ENCODE results near the gene PPP2R1B.

DNA sequence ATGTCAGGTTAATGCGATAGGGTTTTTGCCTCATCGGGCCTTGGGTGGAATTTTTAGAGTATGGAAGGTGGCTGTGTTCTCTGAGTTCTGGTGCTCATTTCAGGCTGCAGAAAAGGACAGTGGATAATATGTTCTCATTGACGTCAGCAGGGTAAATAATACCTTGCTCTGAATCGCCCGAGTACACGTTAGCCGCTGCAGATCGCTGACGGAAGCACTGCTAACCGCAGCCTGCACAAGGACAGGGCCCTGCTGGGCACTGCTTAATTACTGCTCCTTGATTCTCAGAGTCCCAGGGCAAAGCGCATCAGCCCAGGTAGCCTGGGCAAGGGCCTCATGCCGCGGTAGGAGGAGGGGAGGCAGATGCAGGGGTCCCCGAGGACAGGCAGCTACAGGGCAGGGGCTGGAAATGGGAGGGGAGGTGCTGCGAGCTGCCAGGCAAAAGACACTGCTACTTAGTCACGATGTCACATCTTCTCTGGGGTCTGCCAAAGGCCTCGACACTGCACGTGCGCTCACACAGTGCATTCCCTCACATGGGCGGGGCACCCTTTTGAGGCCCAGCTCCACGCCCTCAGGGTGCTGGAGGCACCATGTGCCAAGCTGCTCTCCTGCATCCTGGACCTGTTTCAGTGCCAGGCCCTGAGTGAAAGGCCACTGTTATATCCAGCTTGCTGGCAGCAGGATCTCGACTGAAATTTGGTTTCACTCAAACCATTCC is 35.2 kb downstream of the PPP2R1B start:
- TF ChIP-seq, protein P1, sequence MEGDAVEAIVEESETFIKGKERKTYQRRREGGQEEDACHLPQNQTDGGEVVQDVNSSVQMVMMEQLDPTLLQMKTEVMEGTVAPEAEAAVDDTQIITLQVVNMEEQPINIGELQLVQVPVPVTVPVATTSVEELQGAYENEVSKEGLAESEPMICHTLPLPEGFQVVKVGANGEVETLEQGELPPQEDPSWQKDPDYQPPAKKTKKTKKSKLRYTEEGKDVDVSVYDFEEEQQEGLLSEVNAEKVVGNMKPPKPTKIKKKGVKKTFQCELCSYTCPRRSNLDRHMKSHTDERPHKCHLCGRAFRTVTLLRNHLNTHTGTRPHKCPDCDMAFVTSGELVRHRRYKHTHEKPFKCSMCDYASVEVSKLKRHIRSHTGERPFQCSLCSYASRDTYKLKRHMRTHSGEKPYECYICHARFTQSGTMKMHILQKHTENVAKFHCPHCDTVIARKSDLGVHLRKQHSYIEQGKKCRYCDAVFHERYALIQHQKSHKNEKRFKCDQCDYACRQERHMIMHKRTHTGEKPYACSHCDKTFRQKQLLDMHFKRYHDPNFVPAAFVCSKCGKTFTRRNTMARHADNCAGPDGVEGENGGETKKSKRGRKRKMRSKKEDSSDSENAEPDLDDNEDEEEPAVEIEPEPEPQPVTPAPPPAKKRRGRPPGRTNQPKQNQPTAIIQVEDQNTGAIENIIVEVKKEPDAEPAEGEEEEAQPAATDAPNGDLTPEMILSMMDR (IDR thresholded peaks at IDR 0.05) = no peak
- TF ChIP-seq POLR2AphosphoS5 (IDR thresholded peaks at IDR 0.05) (no peak), POLR2A (IDR thresholded peaks at IDR 0.05) (no peak), EP300 (IDR thresholded peaks at IDR 0.05) (no peak)

All from upper lobe of left lung (tissue), 4 donors.